ENCODE results near the gene SGSH. TPM values are rescaled to one million over a fixed set of nuclear protein-coding genes. Genes with fewer than 3 reads are reported as not detected.

Gene SGSH
- polyA plus RNA-seq, 1 donor from 2014 or later: 12.6 TPM

Other genes with a start within 250 kb of the SGSH start
- gene TBC1D16, start 184.5 kb downstream of the SGSH start, polyA plus RNA-seq (ENCODE audit: insufficient read depth, low read depth, low replicate concordance): 60.6 TPM
- 10.0 TPM for gene CCDC40, start 183.7 kb downstream of the SGSH start, polyA plus RNA-seq (ENCODE audit: insufficient read depth, low read depth, low replicate concordance)
- gene GAA, start 118.8 kb downstream of the SGSH start, polyA plus RNA-seq (ENCODE audit: insufficient read depth, low read depth, low replicate concordance): 99.7 TPM
- gene EIF4A3, start 73.2 kb downstream of the SGSH start, polyA plus RNA-seq (ENCODE audit: insufficient read depth, low read depth, low replicate concordance): 155 TPM
- gene CARD14, start 50.3 kb downstream of the SGSH start, polyA plus RNA-seq (ENCODE audit: insufficient read depth, low read depth, low replicate concordance): 0.22 TPM
- 24.5 TPM for gene SLC26A11, start 94 bp upstream of the SGSH start, polyA plus RNA-seq (ENCODE audit: insufficient read depth, low read depth, low replicate concordance)
- 23.1 TPM for gene RNF213, start 40.5 kb upstream of the SGSH start, polyA plus RNA-seq (ENCODE audit: insufficient read depth, low read depth, low replicate concordance)
- 32.0 TPM for gene ENDOV, start 194.8 kb upstream of the SGSH start, polyA plus RNA-seq (ENCODE audit: insufficient read depth, low read depth, low replicate concordance)

Data from brain (organoid and tissue), 1 donor.